KMS-11 (cell line): ENCODE measurements around the gene CDK11B.

ENCODE experiments used
- H2AFZ ChIP-seq: fragments of 200-600 bp; sonication (generic); 2 replicates; pipeline ENCODE4 v1.6.1; 2016; ENCODE audit warnings: antibody characterized with exemption, mixed run types, low read depth
- H3K27ac ChIP-seq: fragments of 200-600 bp; sonication (generic); 2 replicates; pipeline ENCODE4 v1.6.1; 2016; ENCODE audit warnings: mild to moderate bottlenecking, mixed run types
- H3K27me3 ChIP-seq: fragments of 200-600 bp; sonication (generic); 2 replicates; pipeline ENCODE4 v1.6.1; 2017; ENCODE audit warnings: mild to moderate bottlenecking, low read depth, mixed run types, moderate library complexity; ENCODE audit not compliant: insufficient read depth
- H3K36me3 ChIP-seq: fragments of 200-600 bp; sonication (generic); 2 replicates; pipeline ENCODE4 v1.6.1; 2017; ENCODE audit warnings: mild to moderate bottlenecking, mixed run types; ENCODE audit not compliant: insufficient read depth
- H3K4me1 ChIP-seq: fragments of 200-600 bp; sonication (generic); 2 replicates; pipeline ENCODE4 v1.6.1; 2016; ENCODE audit warnings: mild to moderate bottlenecking, low read depth, mixed run types; ENCODE audit not compliant: poor library complexity, severe bottlenecking
- H3K4me2 ChIP-seq: fragments of 200-600 bp; sonication (generic); 2 replicates; pipeline ENCODE4 v1.7.0; 2016; ENCODE audit warnings: mild to moderate bottlenecking, mixed run types
- H3K4me3 ChIP-seq: fragments of 200-600 bp; sonication (generic); IDR thresholded peaks from 2 replicates; pipeline ENCODE4 v1.6.1; 2017; ENCODE audit warnings: low read depth, low read length, mixed read lengths; ENCODE audit not compliant: insufficient read depth
- H3K79me2 ChIP-seq: fragments of 200-600 bp; sonication (generic); 2 replicates; pipeline ENCODE4 v1.6.1; 2016; ENCODE audit warnings: low read depth, mixed run types; ENCODE audit not compliant: insufficient read depth
- H3K9ac ChIP-seq: fragments of 200-600 bp; sonication (generic); 2 replicates; pipeline ENCODE4 v1.6.1; 2016; ENCODE audit warnings: mild to moderate bottlenecking, mixed run types
- H4K20me1 ChIP-seq: fragments of 200-600 bp; sonication (generic); 2 replicates; pipeline ENCODE4 v1.6.1; 2016; ENCODE audit warnings: mild to moderate bottlenecking, mixed run types; ENCODE audit not compliant: insufficient read depth
- TF ChIP-seq, protein P1 (sequence below): fragments of 200-600 bp; sonication (generic); conservative IDR thresholded peaks from 2 replicates; pipeline ENCODE4 v1.6.1; 2017; ENCODE audit warnings: low read depth, mild to moderate bottlenecking, antibody characterized with exemption, low read length, moderate library complexity, mixed read lengths

Gene CDK11B

GRCh38 chr1:1687846-1688245, 29.0 kb upstream of the CDK11B start:
- H3K9ac ChIP-seq, result no peak overlapping the region

GRCh38 chr1:1684031-1684681, 25.4 kb upstream of the CDK11B start:
- no peaks in the 10 kb centered on the region for H4K20me1 ChIP-seq
- no peak overlapping the region for H3K4me3 ChIP-seq
- no peak overlapping the region for H3K27ac ChIP-seq
- TF ChIP-seq, protein P1, sequence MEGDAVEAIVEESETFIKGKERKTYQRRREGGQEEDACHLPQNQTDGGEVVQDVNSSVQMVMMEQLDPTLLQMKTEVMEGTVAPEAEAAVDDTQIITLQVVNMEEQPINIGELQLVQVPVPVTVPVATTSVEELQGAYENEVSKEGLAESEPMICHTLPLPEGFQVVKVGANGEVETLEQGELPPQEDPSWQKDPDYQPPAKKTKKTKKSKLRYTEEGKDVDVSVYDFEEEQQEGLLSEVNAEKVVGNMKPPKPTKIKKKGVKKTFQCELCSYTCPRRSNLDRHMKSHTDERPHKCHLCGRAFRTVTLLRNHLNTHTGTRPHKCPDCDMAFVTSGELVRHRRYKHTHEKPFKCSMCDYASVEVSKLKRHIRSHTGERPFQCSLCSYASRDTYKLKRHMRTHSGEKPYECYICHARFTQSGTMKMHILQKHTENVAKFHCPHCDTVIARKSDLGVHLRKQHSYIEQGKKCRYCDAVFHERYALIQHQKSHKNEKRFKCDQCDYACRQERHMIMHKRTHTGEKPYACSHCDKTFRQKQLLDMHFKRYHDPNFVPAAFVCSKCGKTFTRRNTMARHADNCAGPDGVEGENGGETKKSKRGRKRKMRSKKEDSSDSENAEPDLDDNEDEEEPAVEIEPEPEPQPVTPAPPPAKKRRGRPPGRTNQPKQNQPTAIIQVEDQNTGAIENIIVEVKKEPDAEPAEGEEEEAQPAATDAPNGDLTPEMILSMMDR, result no peak
- peaks cover 39% of the 10 kb centered on the region; the same call in 1 of the 2 replicates for H3K79me2 ChIP-seq
- no peaks in the 10 kb centered on the region for H3K27me3 ChIP-seq
- no peak overlapping the region for H2AFZ ChIP-seq
- peaks cover 4% of the 10 kb centered on the region for H3K4me1 ChIP-seq
- no peak overlapping the region for H3K9ac ChIP-seq
- no peak overlapping the region for H3K4me2 ChIP-seq
- H3K36me3 ChIP-seq, result no peaks in the 10 kb centered on the region

More at GRCh38 chr1:1687846-1688245, 29.0 kb upstream of the CDK11B start:
- Histone ChIP-seq H3K4me3 (no peak overlapping the region), H3K27me3 (no peaks in the 10 kb centered on the region), H2AFZ (no peak overlapping the region), H3K79me2 (peaks cover 31% of the 10 kb centered on the region; the same call in 1 of the 2 replicates), H3K27ac (no peak overlapping the region), H3K4me1 (no peaks in the 10 kb centered on the region), H3K4me2 (no peak overlapping the region), H4K20me1 (no peaks in the 10 kb centered on the region), H3K36me3 (no peaks in the 10 kb centered on the region)
- TF ChIP-seq, protein P1, result no peak

DNA sequence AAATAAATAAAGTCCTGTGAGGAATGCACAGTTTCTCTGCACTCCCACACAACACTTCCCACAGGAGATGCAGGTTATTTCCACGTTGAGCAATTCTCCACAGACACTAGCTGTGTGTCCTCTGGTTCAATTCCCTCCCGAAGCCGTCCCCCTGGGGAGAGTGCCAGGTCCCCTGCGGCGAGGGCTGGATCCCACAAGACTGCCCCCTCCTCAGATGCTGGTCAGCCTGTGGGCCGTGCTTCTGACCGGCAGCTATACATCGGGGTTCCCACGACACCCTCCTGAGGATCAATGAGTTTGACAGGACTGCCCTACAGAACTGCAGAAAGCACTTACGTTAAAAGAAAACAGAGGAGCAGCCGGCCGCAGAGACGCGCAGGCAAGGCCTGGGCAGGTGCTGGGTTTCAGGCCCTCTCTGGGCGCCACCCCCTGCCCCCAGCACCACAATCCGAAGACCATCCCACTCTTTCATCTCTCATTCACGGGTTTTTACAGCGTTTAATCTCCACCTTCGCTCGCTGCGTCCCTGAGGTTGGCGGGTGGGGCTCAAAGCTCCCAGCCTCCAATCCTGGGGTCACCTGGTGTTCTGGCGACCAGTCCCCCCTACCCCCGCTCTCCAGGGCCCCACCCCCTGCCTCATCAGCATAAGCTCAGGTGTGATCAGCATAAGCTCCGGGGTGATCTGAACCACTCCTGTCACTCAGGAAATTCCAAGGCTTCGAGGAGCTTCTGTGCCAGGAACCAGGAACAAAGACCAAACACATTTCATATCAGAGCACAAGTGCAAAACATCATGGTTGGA, 24.5 kb upstream of the CDK11B start:
- Histone ChIP-seq H3K4me1 (peaks cover 13% of the 10 kb centered on the region), H3K9ac (no peak overlapping the region), H3K79me2 (peaks cover 39% of the 10 kb centered on the region; the same call in 1 of the 2 replicates)

GRCh38 chr1:1680912-1681273, 22.1 kb upstream of the CDK11B start:
- H3K36me3 ChIP-seq, result no peaks in the 10 kb centered on the region
- peaks cover 24% of the 10 kb centered on the region for H3K4me1 ChIP-seq
- H3K4me2 ChIP-seq, result no peak overlapping the region
- no peak overlapping the region for H3K9ac ChIP-seq
- H3K27ac ChIP-seq, result no peak overlapping the region
- TF ChIP-seq, protein P1, result no peak
- H2AFZ ChIP-seq, result no peak overlapping the region
- H3K79me2 ChIP-seq, result peaks cover 32% of the 10 kb centered on the region; the same call in 1 of the 2 replicates
- H3K4me3 ChIP-seq, result no peak overlapping the region
- H3K27me3 ChIP-seq, result no peaks in the 10 kb centered on the region
- no peaks in the 10 kb centered on the region for H4K20me1 ChIP-seq

More for the DNA sequence above, 24.5 kb upstream of the CDK11B start:
- TF ChIP-seq, protein P1, result no peak
- Histone ChIP-seq H3K4me2 (no peak overlapping the region), H3K27ac (no peak overlapping the region), H3K36me3 (no peaks in the 10 kb centered on the region), H2AFZ (no peak overlapping the region), H3K4me3 (no peak overlapping the region), H3K27me3 (no peaks in the 10 kb centered on the region), H4K20me1 (no peaks in the 10 kb centered on the region)
